Hepatocyte (in vitro differentiated cells): Measurements from ENCODE around the gene TMEM52B.

Experiments used
- CTCF ChIP-seq: fragments of 200-600 bp; sonication (generic); IDR thresholded peaks from 2 replicates; pipeline ENCODE4 v1.5.1; 2016; ENCODE audit warnings: antibody characterized with exemption, mild to moderate bottlenecking; ENCODE audit not compliant: poor library complexity
- EZH2phosphoT487 ChIP-seq: fragments of 200-600 bp; sonication (generic); IDR thresholded peaks from one replicate; pipeline ENCODE4 v1.6.1; 2018; ENCODE audit warnings: antibody characterized with exemption, mild to moderate bottlenecking, low read depth, moderate library complexity; ENCODE audit not compliant: unreplicated experiment, severe bottlenecking

GRCh38 chr12:10184261-10184843, 5.5 kb downstream of the TMEM52B start:
- TF ChIP-seq CTCF (no peak), EZH2phosphoT487 (no peak)
